ENCODE results near the gene NDUFS2. TPM values are rescaled to one million over a fixed set of nuclear protein-coding genes. Genes with fewer than 3 reads are reported as not detected.

The NDUFS2 gene
- total and polyA plus RNA-seq, 9 of the 15 experiments (the other 6 are each of a cell fraction or from before 2014, with no cell fraction given): 70.0 to 176 (median 141) TPM

- peak overlapping the region; percentile 81 for H2AFZ ChIP-seq (ENCODE audit: low read depth, low read length)
- H3K9me3 ChIP-seq (replicated peaks; ENCODE audit: control insufficient read depth, insufficient read depth, low read depth, low read length): no peaks in the 10 kb centered on the region
- intact Hi-C loops (cut with micrococcal nuclease) (no loop called here), in situ Hi-C loops (cut with MboI) (no loop called here)
- no peak for DNase-seq (ENCODE audit: extremely low read depth in 1 of 4, low spot score in 3 of 4)
- FAIRE-seq: no peak
- no peak for ATAC-seq
- CTCF ChIA-PET (ENCODE audit: low intra/inter-chr PET ratio): no interaction called here
- no peak overlapping the region for H3K27ac ChIP-seq (ENCODE audit: extremely low read depth, low read depth, low read length)
- POLR2A ChIA-PET: interaction anchor here (0.6 to 1.0 kb wide), 3 partner anchors 15 to 65 kb away, joined by 3 read pairs; partner anchors contain the start of genes DEDD and PPOX
- no peaks in the 10 kb centered on the region for H3K36me3 ChIP-seq (ENCODE audit: control insufficient read depth, insufficient read depth, low read length)
- no TSS peak for BruUV-seq (replicated peaks)
- no peaks in the 10 kb centered on the region for H3K27me3 ChIP-seq (ENCODE audit: control insufficient read depth in 2 of 2, insufficient read depth in 2 of 2, low read length in 2 of 2)
- H4K20me1 ChIP-seq (replicated peaks; ENCODE audit: control insufficient read depth, insufficient read depth, low read length): no peaks in the 10 kb centered on the region
- peaks cover 8% of the 10 kb centered on the region for H3K79me2 ChIP-seq (ENCODE audit: control insufficient read depth, insufficient read depth, low read length)
- H3K4me1 ChIP-seq (replicated peaks in 1 of 2; ENCODE audit: control insufficient read depth in 2 of 2, insufficient read depth in 2 of 2, low read length in 2 of 2): peaks cover 60 to 65% of the 10 kb centered on the region in 2 experiments
- peak overlapping the region; percentile 12; the same call in 1 of the 2 replicates for H3K4me2 ChIP-seq (ENCODE audit: insufficient read depth, low read length)
- 91% methylated on average over 9 of the region's 11 CpGs for WGBS (ENCODE audit: insufficient coverage, low coverage, missing lambda C conversion rate)
- peak overlapping the region in 1 of 2 experiments; percentile 85; a peak in 2 of 4 replicates for H3K9ac ChIP-seq (ENCODE audit: insufficient read depth in 1 of 2, low read depth in 2 of 2, low read length in 2 of 2)
- H3K9me1 ChIP-seq (ENCODE audit: control insufficient read depth, insufficient read depth, low read length): no peaks in the 10 kb centered on the region
- H3K4me3 ChIP-seq: no peak overlapping the region
- TF ChIP-seq LEF1 (IDR thresholded peaks at IDR 0.05) (no peak), ZNF717 (CRISPR knock-in tag; IDR thresholded peaks at IDR 0.05) (no peak), E2F8 (IDR thresholded peaks at IDR 0.05; ENCODE audit: low read depth, partially characterized antibody) (no peak), CREB3L1 (IDR thresholded peaks at IDR 0.05; ENCODE audit: borderline replicate concordance, low read depth) (no peak), TCF7L2 (IDR thresholded peaks at IDR 0.05; ENCODE audit: low read depth, low read length) (no peak), BACH1 (tag; IDR thresholded peaks at IDR 0.05) (no peak), CHD2 (IDR thresholded peaks at IDR 0.05; ENCODE audit: low read depth, low read length) (no peak), ZNF740 (CRISPR knock-in tag; IDR thresholded peaks at IDR 0.05) (no peak), ZNF740 (tag; IDR thresholded peaks at IDR 0.05) (no peak), ZNF512 (tag; IDR thresholded peaks at IDR 0.05) (no peak), KLF1 (tag; IDR thresholded peaks at IDR 0.05) (no peak)
Measured at GRCh38 chr1:161197560-161198193, 4.5 kb upstream of the NDUFS2 start.
